GM19468 (cell line): Measurements from ENCODE around the gene CALD1.

Source experiments
- ATAC-seq: cut with Tn5 transposase; IDR thresholded peaks from one replicate; pipeline ENCODE4 v1.9.1; 2021; ENCODE audit warnings: mild to moderate bottlenecking, moderate library complexity, moderate number of reproducible peaks; ENCODE audit not compliant: unreplicated experiment; ENCODE audit errors: extremely low read depth

The CALD1 gene, protein sequence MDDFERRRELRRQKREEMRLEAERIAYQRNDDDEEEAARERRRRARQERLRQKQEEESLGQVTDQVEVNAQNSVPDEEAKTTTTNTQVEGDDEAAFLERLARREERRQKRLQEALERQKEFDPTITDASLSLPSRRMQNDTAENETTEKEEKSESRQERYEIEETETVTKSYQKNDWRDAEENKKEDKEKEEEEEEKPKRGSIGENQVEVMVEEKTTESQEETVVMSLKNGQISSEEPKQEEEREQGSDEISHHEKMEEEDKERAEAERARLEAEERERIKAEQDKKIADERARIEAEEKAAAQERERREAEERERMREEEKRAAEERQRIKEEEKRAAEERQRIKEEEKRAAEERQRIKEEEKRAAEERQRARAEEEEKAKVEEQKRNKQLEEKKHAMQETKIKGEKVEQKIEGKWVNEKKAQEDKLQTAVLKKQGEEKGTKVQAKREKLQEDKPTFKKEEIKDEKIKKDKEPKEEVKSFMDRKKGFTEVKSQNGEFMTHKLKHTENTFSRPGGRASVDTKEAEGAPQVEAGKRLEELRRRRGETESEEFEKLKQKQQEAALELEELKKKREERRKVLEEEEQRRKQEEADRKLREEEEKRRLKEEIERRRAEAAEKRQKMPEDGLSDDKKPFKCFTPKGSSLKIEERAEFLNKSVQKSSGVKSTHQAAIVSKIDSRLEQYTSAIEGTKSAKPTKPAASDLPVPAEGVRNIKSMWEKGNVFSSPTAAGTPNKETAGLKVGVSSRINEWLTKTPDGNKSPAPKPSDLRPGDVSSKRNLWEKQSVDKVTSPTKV

DNA sequence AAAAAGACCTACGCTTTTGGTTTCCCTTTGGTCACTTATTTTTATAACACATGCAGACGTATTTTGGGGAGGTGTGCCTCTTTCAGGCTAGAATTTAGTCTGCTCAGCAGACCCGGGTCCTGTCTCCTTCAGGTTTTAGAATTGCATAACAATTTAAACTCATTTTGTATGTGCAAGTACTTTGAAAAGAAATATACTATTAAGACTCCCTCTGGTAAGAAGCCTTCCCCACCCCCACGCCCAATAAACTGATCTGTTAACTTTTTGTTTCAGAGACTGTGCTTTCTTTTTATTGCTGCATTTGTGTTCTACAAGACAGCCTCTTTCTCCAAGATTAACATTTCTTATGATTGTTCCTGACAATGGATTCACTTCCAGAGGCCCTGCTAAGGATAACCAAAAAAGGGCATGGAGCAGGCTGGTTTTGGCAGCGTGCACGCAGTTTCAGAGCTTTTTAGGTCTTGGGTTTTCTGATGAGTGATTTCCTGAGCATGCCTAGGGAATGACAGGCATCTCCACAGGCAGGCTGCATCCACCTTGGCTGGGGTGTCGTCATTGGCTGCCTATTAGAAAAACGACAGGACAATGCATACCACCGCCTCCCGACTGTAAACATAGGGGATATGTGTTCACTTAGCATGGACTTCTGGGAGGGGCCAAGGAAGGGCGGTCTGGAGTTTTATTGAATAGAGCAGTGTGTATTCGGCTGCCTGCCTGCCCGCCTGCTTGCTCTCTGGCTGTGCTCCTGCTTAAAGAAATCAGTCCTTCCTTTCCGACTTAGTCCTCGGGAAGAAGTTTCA is at the start of gene CALD1:
CALD1 (plus strand) TSS at position 694 of the 800 bp plus-strand sequence. CDS start 88,100 bp downstream, outside the sequence.
- ATAC-seq = no peak

DNA sequence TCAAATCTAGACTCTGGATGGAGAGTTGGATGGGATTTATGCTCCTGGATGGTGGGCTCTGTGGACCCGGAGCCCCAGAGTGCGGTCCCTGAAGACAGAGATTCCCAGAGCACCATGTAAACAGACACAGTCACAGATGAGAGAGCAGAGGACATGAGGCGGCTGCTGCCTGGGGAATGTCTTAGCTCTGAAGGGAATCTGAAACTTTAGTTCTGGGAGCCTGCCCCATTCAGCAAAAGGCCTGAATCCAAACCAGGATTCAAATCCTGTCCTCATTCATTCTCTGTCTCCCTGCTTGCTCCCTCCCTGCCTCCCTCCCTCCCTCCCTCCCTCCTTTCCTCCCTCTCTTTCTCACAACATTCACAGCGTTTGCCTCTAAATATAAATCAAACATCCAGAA is 49.5 kb upstream of the CALD1 start:
- no peak for ATAC-seq

DNA sequence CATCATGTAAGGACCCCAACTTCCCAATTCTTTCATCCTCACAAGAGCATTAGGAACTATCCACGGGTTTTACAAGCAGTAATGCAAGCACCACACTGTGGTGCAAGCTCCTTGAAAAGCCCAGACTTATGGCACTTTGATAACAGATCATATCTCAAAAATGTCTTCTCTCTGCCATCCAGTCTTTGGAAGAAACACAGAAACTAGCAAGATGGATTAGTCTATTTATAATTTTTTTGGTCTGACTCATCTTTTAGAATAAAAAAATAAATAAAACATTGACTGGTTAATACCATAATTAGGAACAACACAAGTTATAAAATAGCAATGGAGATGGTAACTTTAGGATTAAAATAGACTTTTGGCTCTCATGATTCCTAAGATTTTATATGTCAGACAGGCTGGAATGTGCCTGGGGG is 49.0 kb upstream of the CALD1 start:
- no peak for ATAC-seq

DNA sequence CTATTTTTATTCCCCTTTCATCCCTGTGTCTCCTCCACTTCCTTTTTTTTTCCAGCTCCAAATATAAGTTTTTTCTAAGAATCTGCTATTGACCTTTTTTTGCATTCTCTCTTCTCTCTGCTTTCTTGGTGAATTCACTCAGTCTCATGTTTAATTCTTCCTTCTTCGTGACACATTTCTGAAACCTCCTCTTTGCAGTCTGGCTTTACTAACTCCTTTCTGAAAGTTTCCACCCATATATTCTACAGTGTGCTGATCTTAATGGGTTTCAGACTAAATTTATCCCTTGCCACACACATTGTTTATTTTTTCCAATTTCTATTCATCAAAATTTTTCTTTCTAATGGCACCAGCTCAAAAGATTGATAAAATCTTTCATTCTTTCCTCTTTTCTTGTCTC is 47.8 kb upstream of the CALD1 start:
- no peak for ATAC-seq

DNA sequence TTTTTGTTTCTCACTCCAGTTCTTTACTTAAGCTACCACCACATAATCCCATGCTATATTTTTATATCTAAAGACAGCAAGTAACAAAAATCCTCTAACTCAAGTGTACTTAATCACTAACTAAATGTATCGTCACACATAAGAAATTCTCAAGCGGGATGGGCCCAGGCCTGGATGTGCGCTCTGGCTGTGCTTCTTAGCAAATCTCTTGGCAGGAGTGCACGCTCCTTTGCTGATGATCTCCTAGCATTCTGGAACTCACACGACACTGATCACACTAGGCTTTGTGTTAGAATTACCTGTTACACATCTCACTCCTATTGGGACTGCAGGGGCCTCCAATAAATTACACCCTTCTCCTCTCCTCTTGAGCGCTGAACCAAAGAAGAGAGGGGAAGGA is 46.7 kb upstream of the CALD1 start:
- no peak for ATAC-seq

DNA sequence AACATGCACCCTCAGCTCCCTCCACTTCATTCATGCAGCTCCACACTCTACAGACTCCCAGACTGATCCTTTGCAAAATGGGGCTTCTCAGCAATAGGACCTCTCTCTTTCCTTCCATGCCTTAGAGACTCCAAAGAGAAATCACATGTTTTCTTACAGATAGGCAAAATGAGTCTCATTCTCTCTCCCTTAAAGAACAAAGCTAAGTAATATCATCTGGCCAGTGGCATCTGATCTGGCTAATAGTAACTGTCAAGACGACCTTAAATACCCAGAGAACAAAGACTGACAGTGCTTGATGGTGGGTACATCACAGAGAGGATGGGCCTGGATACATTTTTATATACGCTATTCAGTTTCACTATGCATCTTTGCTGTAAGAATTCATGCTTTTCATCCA is 43.1 kb upstream of the CALD1 start:
- ATAC-seq = no peak

DNA sequence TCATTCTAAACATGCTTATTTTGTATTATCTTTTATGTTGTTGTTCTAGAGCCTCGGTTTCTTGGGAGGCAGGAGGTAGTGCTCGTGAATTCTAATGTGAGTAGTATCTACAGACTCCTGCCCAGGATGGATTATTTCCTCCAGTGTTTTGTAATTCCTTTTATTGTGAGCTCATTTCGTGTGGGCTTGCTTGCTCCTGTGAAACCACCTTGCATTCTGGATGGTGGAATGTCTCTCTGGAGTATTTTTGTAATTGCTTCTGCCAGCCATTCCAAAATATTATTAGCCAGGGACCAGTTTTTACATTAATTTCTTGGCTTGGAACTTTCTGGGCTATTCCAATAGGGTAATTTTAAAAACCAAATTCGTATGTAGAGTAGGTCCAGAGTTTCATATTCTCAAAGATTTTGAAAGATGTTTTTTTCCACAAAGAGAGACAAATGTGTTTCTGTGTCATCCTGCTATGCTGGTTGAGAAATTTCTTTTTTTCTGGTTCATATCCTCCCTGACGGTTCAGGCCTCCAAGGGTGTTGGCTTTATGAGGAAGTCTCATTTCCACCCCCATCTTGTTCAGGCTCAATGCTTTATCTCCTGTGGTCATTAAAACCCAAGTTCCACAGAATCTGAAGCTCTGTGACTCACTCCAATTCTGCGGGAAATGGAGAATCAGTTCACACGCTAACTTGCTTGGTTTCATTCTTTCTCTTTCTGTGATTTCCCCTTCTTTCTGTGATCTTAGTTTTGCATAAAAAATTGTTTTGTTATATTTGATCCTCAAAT is 41.7 kb upstream of the CALD1 start:
- ATAC-seq = no peak

DNA sequence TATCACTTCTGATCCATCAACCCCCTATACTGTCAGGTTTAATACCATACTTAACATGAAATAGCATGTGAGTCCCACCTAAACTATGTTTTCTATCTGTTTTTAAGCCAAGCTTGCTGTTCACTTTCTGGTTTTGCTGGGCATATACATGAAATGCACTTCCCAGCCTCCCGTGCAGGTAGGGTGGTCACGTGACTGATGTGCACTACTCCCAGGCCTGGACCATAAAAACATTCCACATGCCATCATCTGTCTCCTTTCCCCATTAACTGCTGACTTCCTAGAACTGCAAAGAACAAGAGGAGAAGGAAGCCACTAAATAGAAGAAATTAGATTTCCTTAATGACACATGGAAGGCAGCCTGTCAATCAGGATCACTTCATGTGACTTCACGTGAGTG is 40.1 kb upstream of the CALD1 start:
- ATAC-seq = no peak

DNA sequence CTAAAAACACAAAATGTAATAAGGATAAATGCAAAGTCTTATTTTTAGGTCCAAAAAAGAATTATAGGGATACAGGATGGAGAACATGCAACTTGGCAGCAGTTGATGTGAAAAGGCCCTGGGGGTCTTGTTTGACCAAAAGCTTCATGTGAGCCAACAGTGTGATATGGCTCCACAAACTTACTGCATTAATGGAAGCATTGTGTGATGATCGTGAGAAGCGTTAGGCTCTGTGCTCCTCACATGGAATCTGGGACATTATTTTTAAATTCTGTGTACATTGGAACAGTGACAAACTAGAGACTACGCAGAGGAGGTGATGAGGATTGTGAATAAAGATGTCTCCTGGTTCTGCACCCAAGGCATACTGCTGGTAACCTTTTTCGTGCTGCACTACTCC is 39.1 kb upstream of the CALD1 start:
- no peak for ATAC-seq

DNA sequence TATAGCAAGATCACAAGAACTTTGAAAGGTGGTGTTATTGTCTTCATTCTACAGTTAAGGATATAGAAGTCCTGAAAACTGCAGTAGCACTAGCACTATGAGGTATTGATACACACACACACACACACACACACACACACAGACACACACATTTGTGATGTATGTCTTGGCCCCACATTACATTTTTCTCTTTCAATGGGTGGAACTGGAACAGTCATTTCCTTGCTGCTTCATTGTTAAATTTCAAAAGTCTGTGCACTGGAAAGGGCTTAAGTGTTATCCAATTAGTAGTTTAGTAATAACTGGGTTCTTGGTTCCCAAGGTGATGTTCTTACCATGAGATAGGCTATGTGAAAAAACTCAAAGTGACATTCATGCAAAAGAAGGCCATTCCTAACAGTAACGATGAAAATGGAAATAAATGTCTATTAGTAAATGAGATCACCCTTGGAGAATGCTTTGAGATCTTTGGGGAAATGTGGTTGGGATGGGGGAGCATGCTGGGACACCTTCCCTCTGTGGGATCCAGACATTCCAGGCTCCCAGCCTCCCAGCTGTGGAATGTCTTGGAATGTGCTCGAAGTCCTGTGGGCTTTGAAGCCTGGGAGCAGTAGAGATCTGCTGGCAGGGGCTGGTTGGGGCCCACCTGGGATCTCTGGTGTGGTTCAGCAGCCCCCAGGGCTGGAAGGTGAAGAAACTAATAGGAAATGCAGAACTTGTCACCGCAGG is 37.4 kb upstream of the CALD1 start:
- ATAC-seq = no peak

DNA sequence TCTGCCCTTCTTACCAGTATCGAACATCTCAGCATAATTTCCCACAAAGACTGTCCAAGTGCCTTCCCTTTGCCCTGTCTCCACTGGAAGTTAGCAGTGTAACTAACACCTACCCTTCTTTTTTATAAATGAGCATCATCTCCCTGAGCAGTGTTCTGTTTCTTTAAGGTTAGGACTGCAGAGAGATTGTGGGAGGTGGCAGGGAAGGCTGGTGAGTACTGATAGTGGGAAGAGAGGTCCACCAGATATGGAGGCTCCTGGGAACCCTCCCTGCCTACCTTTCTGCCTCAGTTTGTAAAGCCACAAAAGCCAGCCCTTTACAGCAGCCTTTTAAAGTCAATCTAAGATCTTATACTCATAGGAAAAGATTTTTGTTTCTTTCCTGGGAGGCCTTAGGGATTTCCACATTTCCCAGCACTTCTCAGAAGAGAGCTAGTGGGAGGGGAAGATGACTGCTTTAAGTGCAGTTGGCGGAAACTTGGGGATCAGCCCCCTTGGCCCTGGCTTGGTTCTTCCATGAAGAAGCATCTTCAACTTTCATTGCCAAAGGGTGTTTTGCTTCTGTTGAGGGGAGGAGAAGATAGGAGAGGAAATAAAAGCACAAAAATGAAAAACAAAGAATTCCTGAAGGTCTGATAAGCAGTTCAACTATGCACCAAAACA is 36.6 kb upstream of the CALD1 start:
- ATAC-seq = no peak

DNA sequence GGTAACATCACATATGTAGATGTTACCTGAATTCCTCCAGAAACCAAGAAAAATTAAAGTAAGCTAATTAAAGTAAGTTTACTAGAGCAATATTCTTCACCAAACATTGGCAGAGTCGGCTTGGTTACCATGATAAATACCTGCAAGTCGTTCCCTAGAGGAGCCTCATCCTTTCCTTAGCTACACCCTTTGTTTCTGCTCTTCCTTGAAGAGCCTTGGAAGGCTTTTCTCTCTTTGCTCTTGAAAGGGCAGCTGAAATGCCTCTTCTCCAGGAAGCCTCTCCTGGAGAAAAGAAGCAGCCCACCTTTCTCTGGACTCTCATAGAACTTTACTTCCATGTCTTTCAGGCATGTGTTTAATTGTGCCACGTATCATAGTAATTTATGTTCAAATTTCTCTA is 34.9 kb upstream of the CALD1 start:
- ATAC-seq = no peak

DNA sequence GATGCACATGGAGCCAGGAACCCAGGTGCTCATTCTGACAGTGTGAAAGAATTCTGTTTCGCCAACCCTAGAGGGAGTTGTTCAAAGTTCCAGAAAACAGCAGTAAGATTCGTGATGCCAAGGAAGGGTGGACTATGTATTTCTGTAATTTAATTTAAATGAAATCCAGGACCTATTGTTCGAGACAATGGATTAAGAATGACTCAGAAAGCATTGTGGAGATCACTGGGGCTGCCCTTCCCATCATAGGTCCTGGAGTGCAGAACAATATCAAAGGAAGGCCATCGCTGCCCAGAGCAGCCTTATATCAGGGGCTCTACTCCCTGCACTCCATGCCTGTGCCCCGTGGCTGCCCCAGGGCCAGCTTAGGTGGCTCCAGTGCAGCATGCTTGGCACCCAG is 32.1 kb upstream of the CALD1 start:
- ATAC-seq = no peak

DNA sequence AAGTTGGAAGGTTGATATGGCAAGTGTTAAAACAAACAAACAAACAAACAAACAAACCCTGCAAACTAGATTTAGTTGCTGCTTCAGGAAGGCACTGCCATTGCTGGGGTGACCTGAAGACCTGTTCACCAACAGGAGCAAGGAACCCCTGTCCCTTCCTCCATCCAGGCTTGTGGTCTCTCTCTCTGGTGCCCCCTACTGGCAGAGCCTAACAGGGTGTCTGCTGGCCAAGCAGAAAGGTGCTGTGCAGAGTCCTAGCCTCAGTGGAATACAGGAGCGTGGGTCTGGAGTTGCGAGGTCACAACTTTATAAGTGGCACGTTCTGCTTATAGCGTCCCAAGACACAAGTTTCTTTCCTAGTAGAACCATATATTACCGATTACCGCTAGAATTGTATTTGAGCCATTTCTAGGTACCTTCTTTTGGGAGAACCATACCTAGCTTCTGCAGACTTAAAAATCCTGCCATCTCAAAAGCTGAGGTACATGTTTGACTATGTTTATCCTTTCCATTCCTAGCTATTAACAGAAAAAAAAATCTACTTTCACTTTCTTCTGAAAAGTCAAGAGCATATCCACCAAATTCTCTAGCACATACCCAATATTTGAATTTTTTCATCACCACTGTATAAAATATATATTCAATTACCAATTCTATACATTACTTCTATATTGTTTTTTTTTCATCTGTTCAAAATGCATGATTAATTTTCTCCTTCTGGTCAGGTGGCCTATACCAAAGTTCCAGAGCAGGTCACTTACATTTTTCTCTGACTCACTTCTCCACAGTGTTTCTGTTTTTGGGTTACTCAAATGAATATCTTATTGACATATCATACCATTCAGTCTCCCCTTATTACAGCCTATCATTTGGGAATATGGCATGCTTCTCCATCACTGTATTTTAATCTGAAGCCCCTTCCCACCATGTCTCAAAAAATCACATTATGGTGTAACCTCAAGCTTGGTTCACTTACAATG is 29.1 kb upstream of the CALD1 start:
- no peak for ATAC-seq

DNA sequence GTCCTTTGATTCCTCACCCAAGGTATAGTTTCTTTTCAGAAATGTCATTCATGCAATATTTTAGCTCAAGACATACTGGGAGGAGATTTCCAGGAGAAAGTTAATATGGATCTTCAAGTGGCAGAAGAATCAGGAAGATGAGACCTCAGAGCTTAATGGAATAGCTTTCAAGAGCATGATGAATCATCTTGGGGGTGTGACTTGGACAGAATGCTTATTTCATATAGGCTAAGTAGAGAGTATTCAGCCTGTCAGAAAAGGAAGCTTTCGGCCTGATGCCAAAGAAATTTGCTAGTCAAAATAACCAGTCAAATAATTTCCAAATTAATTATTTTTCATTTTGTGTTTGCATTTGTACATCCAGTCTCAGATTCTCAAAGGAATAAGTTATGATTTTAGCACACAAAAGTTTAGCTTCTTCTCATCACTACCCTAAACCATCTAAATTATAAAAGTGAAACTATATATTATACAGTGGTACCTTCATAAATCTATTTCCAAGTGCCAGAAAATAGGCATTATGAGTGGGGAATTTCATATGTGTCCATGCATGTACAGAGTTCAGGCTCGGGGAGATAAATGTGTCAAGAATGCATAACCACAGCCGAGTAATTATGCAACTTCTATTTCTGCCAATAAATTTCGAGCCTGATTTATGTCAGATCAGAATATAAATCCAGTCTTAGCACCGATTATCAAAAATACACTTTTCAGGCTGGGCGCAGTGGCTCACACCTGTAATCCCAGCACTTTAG is 27.3 kb upstream of the CALD1 start:
- ATAC-seq = no peak

DNA sequence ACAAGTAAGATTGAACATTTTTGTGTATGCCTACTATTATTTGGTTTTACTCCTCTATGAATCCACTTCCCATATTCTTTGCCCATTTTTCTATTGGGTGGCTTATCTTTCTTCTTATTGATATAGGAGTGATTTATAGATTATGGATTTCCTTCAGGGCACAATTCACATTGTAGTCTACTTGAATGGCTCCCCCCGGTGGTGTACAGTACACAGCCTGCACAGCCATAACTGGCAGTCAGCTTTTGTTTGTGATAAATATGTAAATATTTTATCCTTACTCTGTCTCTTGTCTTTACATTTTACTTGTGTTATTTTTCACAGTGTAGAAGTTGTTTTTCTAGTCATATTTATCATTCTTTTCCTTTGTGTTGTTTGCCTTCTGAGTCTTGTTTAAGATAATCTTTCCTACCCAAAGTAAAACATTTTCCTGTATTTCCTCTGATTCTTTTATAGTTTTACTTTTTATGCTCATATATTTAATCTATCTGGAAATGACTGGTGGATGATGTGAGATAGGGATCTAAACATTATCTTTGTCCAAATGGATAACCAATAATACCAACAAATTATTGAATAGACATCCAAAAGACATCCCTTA is 23.9 kb upstream of the CALD1 start:
- ATAC-seq = no peak

DNA sequence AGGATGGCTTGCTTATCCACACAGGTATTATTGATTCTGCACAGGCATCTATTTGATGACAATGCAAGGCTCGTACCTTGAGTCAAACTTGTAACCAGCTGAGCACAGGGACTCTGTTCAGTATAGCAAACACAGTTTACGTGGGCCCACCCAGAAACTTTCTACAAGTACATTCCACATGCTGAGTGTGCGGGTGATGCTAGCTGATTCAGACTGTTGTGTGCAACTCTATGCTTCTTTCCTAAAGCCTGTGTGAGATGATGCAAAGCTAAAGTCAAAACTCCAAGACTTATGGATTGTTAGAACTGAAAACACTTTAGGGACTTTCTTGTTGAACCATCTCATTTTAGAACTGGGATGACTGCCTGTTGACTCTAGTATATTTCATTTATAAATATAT is 21.5 kb upstream of the CALD1 start:
- ATAC-seq = no peak
